RWPE1 (cell line): ENCODE data around the gene JPH2.

Experiments
- CTCF ChIA-PET: fragments of 350-600 bp; sonication (Branson Sonifier 250); formaldehyde crosslinking; extraction: SDS; loops from one replicate; lab custom pipeline; 2021; lab: Yijun Ruan, JAX
- POLR2A ChIA-PET: fragments of 400-600 bp; formaldehyde crosslinking; extraction: SDS; loops from one replicate; lab custom pipeline; 2020; ENCODE audit warnings: antibody characterized with exemption; ENCODE audit not compliant: low non-redundant PET; lab: Yijun Ruan, JAX
- DNase-seq: peaks from one replicate; pipeline ENCODE4 v3.0.0; 2012; ENCODE audit warnings: low spot score
- H3K27ac ChIP-seq: fragments of 450-650 bp; 2 replicates; pipeline ENCODE4 v1.5.1; 2017
- TF ChIP-seq, protein P1 (sequence below): fragments of 450-650 bp; conservative IDR thresholded peaks from 2 replicates; pipeline ENCODE4 v1.5.1; 2017; ENCODE audit warnings: low read depth, mild to moderate bottlenecking

The JPH2 gene

GRCh38 chr20:44067650-44068081 is 119.3 kb downstream of the JPH2 start:
- TF ChIP-seq, protein P1, sequence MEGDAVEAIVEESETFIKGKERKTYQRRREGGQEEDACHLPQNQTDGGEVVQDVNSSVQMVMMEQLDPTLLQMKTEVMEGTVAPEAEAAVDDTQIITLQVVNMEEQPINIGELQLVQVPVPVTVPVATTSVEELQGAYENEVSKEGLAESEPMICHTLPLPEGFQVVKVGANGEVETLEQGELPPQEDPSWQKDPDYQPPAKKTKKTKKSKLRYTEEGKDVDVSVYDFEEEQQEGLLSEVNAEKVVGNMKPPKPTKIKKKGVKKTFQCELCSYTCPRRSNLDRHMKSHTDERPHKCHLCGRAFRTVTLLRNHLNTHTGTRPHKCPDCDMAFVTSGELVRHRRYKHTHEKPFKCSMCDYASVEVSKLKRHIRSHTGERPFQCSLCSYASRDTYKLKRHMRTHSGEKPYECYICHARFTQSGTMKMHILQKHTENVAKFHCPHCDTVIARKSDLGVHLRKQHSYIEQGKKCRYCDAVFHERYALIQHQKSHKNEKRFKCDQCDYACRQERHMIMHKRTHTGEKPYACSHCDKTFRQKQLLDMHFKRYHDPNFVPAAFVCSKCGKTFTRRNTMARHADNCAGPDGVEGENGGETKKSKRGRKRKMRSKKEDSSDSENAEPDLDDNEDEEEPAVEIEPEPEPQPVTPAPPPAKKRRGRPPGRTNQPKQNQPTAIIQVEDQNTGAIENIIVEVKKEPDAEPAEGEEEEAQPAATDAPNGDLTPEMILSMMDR, result no peak
- no peak overlapping the region for H3K27ac ChIP-seq

GRCh38 chr20:44066645-44067606 is 120.1 kb downstream of the JPH2 start:
- CTCF ChIA-PET, result interaction anchor here (0.5 to 1.2 kb wide), 2 partner anchors 17 to 64 kb away, joined by 3 to 5 read pairs; no protein-coding TSS in a partner anchor
- H3K27ac ChIP-seq, result no peak overlapping the region
- POLR2A ChIA-PET, result no interaction called here
- no peak for DNase-seq
- TF ChIP-seq, protein P1, result no peak

More at GRCh38 chr20:44067650-44068081, 119.3 kb downstream of the JPH2 start:
- DNase-seq, result no peak
- ChIA-PET POLR2A (interaction anchor here (0.5 kb wide), 1 partner anchor 39 kb away, joined by 3 read pairs; no protein-coding TSS in a partner anchor), CTCF (interaction anchor here (1.2 kb wide), 1 partner anchor 16 kb away, joined by 3 read pairs; no protein-coding TSS in a partner anchor)

DNA sequence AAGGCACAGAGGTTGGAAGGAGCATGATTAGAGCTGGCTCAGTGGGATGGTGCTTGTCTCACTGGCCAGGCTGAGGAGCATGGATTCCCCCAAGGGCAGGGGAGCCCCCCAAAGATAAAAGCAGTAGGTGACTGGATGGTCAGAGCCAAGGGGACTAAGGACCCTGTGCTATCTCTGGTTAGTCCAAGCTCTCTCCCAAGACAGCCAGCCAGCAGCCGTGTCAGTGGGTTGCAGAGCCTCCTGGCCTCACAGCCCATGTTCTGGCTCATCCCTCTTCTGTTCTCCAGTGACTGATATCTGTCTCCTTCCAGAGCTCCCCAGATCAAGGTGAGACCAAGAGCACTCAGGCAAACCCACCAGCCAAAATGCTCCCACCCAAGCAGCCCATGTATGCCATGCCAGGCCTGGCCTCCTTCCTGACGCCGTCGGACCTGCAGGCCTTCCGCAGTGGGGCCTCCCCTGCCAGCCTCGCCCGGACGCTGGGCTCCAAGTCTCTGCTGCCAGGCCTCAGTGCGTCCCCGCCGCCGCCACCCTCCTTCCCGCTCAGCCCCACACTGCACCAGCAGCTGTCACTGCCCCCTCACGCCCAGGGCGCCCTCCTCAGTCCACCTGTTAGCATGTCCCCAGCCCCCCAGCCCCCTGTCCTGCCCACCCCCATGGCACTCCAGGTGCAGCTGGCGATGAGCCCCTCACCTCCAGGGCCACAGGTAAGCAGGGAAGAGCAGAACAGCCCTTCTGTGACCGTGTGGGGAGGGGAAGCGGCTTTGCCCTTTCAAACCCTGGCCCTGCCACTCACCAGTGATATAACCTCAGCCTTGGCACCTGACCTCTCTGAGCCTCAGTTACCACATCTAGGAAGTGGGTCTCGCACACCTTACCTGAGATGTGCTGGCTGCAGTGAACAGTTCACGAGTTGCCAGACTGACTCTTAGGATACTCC is 121.3 kb downstream of the JPH2 start:
- TF ChIP-seq, protein P1, result no peak
- no peak overlapping the region for H3K27ac ChIP-seq
- CTCF ChIA-PET, result interaction anchor here (0.5 to 0.7 kb wide), 2 partner anchors 62 to 895 kb away, joined by 3 to 5 read pairs; partner anchors contain the start of gene TOMM34
- POLR2A ChIA-PET, result no interaction called here
- no peak for DNase-seq

DNA sequence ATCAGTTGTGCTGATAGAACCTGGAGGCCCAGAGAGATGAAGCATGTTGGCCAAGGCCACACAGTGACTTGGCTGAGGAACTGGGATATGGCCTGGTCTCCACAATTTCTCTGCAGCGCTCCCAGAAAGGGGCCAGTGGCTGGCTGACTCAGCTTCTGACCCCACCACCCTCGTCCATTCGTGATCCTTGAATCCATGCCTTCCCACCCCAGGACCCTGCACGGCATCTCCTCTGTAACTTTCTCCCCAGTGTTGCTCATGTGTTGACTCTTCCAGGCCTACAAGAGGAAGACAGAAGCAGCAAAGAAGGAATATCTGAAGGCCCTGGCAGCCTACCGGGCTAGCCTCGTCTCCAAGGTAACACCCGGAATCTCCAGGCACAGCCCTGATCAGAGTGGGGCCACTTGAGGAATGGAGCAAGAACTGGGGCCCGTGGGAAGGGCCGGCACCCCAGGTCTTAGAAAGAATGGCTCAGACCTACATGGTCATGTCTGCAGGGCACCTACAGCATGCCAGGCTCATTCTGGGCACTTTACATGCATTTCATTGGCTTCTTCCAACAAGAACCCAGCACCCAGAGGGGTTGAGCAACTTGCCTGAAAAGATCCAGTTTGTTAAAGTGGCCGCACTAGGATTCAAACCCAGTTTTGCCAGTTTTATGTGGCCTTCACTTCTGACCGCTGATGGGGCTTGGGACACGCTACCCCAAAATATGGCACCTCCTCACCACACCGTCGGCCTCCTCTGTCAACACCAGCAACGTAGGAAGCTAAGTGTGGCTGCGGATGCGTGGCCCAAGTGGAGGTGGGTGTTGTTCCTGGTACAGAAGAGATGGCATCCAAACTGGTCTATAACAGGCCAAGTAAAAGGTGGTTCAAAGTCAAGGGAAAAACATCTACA is 122.2 kb downstream of the JPH2 start:
- CTCF ChIA-PET, result interaction anchor here (0.7 kb wide), 1 partner anchor 896 kb away, joined by 3 read pairs; the partner anchor contains the start of gene TOMM34
- H3K27ac ChIP-seq, result no peak overlapping the region
- TF ChIP-seq, protein P1, result no peak
- POLR2A ChIA-PET, result no interaction called here
- DNase-seq, result no peak
